Testis (tissue), 3 donors: Measurements from ENCODE around the gene NPEPL1. TPM values are rescaled to one million over a fixed set of nuclear protein-coding genes. Genes with fewer than 3 reads are reported as not detected.

Experiments
- DNase-seq: peaks from one replicate; pipeline ENCODE4 v3.0.0-alpha.2; 2019
- H3K27ac ChIP-seq, 2 donors: fragments of 200-600 bp; sonication (generic); one replicate each; pipeline ENCODE4 v1.5.1; 2019
- H3K27me3 ChIP-seq: fragments of 200-600 bp; sonication (generic); one replicate; pipeline ENCODE4 v1.5.1; 2019
- H3K36me3 ChIP-seq: fragments of 200-600 bp; sonication (generic); one replicate; pipeline ENCODE4 v1.5.1; 2017; ENCODE audit warnings: low read depth; ENCODE audit errors: missing control alignments
- H3K4me1 ChIP-seq: fragments of 200-600 bp; sonication (generic); one replicate; pipeline ENCODE4 v1.5.1; 2019
- H3K4me3 ChIP-seq, 2 donors: fragments of 200-600 bp; sonication (generic); one replicate each; pipeline ENCODE4 v1.5.1; 2017 to 2019
- H3K9me3 ChIP-seq: fragments of 200-600 bp; sonication (generic); one replicate; pipeline ENCODE4 v1.5.1; 2017
- POLR2A ChIP-seq: fragments of 450-650 bp; IDR thresholded peaks from one replicate; pipeline ENCODE4 v1.6.1; 2017; ENCODE audit warnings: antibody characterized with exemption, mild to moderate bottlenecking, moderate library complexity
- WGBS, 2 donors: methylation state at CpG; one replicate each; pipeline ENCODE4 v1.1.5; 2018; 5-methylcytosine and 5-hydroxymethylcytosine counted together
- intact Hi-C: fragments of 100-400 bp; cut with DNase I; formaldehyde crosslinking; loops from one replicate; pipeline ENCODE4 v1.15.1; 2023; ENCODE audit warnings: low total_unique reads
- polyA plus RNA-seq: library from polyadenylated mRNA; stranded (reverse); fragments of 350-450 nt; fragmentation: Illumina TruSeq; extraction: RNeasy Lipid Tissue Mini Kit (QIAGEN cat#74804); gene quantifications from one replicate; pipeline ENCODE4 v1.2.3, GENCODE V29; 2014; ENCODE audit warnings: low read depth, low replicate concordance; ENCODE audit not compliant: insufficient read depth
- total RNA-seq, 2 donors: library from RNA; depleted of rRNA; stranded (reverse); fragments of >200 nt; gene quantifications; one replicate each; pipeline ENCODE4 v1.2.3, GENCODE V29; 2016
- TF ChIP-seq, protein P1 (sequence below), 3 experiments: fragments of 450-650 bp in 2 of 3; fragments of 200-600 bp in 1 of 3; sonication (generic) in 1 of 3; IDR thresholded peaks; one replicate each; pipeline ENCODE4 v1.5.1; 2016 to 2019; ENCODE audit warnings: antibody characterized with exemption in 3 of 3, mild to moderate bottlenecking in 2 of 3, moderate library complexity in 1 of 3

NPEPL1 gene
- total and polyA plus RNA-seq, 3 donors from 2014 or later, result 47.6 to 79.9 (median 56.3) TPM

DNA sequence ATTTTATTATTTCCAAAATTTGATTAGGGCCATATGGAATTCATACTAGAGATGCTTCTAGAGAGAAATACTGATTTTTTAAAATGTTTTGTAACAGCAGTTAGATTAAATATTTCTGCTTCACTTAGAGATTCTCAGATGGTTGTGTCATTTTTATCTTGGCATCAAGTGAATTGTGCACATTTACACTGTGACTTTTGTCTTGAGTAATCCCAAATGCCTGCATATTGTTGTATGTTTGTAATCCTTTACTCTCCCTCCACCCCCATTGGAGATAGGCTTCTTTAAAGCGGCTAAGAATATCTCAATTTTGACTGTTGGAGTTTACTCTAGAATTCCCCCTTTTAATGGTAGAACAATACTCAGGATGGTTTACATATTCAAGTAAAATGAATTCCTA is 22.5 kb upstream of the NPEPL1 start:
- TF ChIP-seq POLR2A, result no peak
- TF ChIP-seq, protein P1, sequence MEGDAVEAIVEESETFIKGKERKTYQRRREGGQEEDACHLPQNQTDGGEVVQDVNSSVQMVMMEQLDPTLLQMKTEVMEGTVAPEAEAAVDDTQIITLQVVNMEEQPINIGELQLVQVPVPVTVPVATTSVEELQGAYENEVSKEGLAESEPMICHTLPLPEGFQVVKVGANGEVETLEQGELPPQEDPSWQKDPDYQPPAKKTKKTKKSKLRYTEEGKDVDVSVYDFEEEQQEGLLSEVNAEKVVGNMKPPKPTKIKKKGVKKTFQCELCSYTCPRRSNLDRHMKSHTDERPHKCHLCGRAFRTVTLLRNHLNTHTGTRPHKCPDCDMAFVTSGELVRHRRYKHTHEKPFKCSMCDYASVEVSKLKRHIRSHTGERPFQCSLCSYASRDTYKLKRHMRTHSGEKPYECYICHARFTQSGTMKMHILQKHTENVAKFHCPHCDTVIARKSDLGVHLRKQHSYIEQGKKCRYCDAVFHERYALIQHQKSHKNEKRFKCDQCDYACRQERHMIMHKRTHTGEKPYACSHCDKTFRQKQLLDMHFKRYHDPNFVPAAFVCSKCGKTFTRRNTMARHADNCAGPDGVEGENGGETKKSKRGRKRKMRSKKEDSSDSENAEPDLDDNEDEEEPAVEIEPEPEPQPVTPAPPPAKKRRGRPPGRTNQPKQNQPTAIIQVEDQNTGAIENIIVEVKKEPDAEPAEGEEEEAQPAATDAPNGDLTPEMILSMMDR (IDR thresholded peaks at IDR 0.05), result no peak
- Histone ChIP-seq H3K4me1 (no peaks in the 10 kb centered on the region), H3K27me3 (no peaks in the 10 kb centered on the region), H3K9me3 (no peaks in the 10 kb centered on the region), H3K36me3 (no peaks in the 10 kb centered on the region), H3K4me3 (no peak overlapping the region), H3K27ac (no peak overlapping the region)
- intact Hi-C loops, result no loop called here
- WGBS, 2 donors, result 95% methylated on average over 1 of the region's 1 CpG
- no peak for DNase-seq

DNA sequence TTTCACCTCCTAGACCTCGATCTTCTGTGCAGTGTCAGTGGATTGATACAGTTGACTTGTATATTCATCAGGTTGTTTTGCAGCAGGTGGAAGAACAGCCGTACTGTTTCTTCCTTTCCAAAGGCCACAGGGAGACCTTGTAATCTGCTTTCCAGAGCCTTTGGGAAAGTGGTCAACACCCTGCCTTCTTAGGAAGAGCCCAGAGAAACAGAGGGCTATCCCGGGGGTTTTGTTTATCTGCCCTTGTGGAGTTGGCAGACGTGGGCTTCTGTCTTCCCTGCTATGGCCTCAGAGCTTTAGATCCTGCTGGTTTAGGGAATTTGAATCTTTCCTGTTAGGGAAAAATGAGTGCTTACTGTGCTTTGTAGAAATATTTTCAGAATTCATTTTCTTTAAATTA is 21.9 kb upstream of the NPEPL1 start:
- H3K36me3 ChIP-seq, result no peaks in the 10 kb centered on the region

DNA sequence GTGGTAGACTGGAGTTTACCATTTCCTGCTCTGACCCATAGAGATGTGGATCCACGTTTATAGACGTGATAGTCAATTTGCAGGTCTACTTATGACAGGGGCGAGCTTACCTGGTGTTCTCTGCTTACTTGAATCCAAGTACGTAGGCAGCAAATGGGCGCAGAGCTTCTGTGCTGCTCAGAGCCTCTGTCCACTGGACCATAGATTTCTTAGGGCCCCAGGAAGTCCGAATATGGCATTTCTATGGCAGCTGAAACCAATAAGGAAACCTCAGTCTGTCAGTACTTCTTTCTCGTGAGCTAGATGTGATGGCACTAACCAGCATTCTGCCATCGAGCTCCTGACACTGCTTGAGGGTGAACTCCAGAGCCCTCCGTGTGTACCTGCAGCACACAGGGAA is 19.5 kb upstream of the NPEPL1 start:
- TF ChIP-seq, protein P1 (IDR thresholded peaks at IDR 0.05), result no peak
- TF ChIP-seq POLR2A, result no peak
- WGBS, 2 donors, result 93 to 94% methylated on average over 9 of the region's 9 CpGs
- no peak overlapping the region for H3K4me3 ChIP-seq
- no peaks in the 10 kb centered on the region for H3K27me3 ChIP-seq
- H3K4me1 ChIP-seq, result no peaks in the 10 kb centered on the region
- DNase-seq, result no peak
- intact Hi-C loops, result no loop called here
- no peaks in the 10 kb centered on the region for H3K36me3 ChIP-seq
- H3K9me3 ChIP-seq, result no peaks in the 10 kb centered on the region
- no peak overlapping the region for H3K27ac ChIP-seq

More for the DNA sequence above, 21.9 kb upstream of the NPEPL1 start:
- Histone ChIP-seq H3K9me3 (no peaks in the 10 kb centered on the region), H3K4me3 (no peak overlapping the region), H3K27me3 (no peaks in the 10 kb centered on the region), H3K27ac (no peak overlapping the region), H3K4me1 (no peaks in the 10 kb centered on the region)
- no peak for TF ChIP-seq POLR2A
- TF ChIP-seq, protein P1 (IDR thresholded peaks at IDR 0.05), result no peak
- no peak for DNase-seq
- intact Hi-C loops, result no loop called here
- 62 to 72% methylated on average over 4 of the region's 4 CpGs for WGBS, 2 donors

DNA sequence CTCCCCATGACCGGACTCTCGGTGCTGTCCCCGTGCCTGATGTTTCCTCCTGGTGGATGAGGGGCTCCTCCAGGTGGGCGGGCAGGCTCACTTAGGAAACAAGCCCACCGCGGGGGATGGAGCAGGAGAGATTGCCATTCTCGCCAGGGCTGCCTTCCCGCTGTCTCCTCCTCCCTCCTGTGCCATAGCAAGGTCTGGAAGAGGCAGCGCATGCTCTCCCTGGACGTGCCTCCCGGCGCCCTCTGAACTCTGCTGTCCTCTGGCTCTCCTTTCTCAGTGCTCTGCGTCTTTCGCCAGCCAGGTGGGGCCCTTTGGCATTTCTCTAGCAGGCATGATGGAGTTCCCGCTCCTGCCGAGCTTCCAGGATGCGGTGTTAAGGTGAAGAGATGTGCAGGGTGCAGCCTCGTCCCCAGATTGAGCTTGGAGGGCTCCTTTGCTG is 17.4 kb upstream of the NPEPL1 start:
- H3K4me3 ChIP-seq, result no peak overlapping the region
- H3K36me3 ChIP-seq, result no peaks in the 10 kb centered on the region
- H3K9me3 ChIP-seq, result no peaks in the 10 kb centered on the region
- H3K27me3 ChIP-seq, result no peaks in the 10 kb centered on the region
- 48 to 64% methylated on average over 4 to 18 of the region's 18 CpGs for WGBS, 2 donors
- no peaks in the 10 kb centered on the region for H3K4me1 ChIP-seq
- no peak overlapping the region for H3K27ac ChIP-seq
- TF ChIP-seq, protein P1 (IDR thresholded peaks at IDR 0.05), result no peak
- no peak for TF ChIP-seq POLR2A
- intact Hi-C loops, result no loop called here
- no peak for DNase-seq

DNA sequence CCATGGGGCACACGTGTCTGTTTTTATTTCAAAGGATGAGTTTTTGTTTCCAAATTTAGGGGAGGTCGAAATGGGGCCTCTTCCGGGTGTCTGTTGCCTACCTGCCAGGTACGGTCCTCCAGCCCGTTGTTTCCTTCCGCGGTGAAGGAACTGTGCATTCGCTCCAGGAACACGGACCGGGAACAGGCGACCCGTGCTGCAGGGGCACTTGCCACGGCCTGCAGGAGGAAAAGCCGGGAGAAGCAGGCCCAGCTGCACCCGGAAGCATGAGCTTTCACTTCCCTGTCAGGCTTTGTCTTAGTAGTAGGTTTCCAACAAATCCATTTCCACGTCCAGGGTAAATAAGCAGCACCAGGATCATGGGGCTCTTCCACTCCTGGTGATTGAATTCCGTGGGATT is 17.0 kb upstream of the NPEPL1 start:
- 54 to 65% methylated on average over 9 to 17 of the region's 17 CpGs for WGBS, 2 donors
- no peak for TF ChIP-seq POLR2A
- TF ChIP-seq, protein P1 (IDR thresholded peaks at IDR 0.05), result no peak
- no peak overlapping the region for H3K4me3 ChIP-seq
- H3K9me3 ChIP-seq, result no peaks in the 10 kb centered on the region
- H3K4me1 ChIP-seq, result no peaks in the 10 kb centered on the region
- intact Hi-C loops, result no loop called here
- no peaks in the 10 kb centered on the region for H3K27me3 ChIP-seq
- H3K36me3 ChIP-seq, result no peaks in the 10 kb centered on the region
- no peak for DNase-seq
- no peak overlapping the region for H3K27ac ChIP-seq
